A673 (cell line): ENCODE measurements around the gene MVB12B. TPM values are rescaled to one million over a fixed set of nuclear protein-coding genes. Genes with fewer than 3 reads are reported as not detected.
A peak's percentile ranks its signal among the peaks of the same experiment; 100 is the strongest.

Source experiments
- BruUV-seq: library from RNA; stranded (reverse); fragments of 400-500 nt; replicated peaks from 2 replicates; lab custom pipeline; 2021; lab: Mats Ljungman, UMichigan
- CTCF ChIA-PET: fragments of 300-600 bp; sonication (Branson Sonifier 250); formaldehyde crosslinking; loops from one replicate; lab custom pipeline; 2022; ENCODE audit warnings: antibody characterized with exemption; lab: Charles Lee
- POLR2A ChIA-PET: fragments of 300-600 bp; sonication (Branson Sonifier 250); formaldehyde crosslinking; loops from one replicate; lab custom pipeline; 2022; ENCODE audit warnings: antibody characterized with exemption; ENCODE audit not compliant: low non-redundant PET; lab: Charles Lee
- DNase-seq: peaks from one replicate; pipeline ENCODE4 v3.0.0-alpha.2; 2015; ENCODE audit warnings: low spot score
- H3K27ac ChIP-seq: fragments of 200-600 bp; sonication (generic); 2 replicates; pipeline ENCODE4 v1.5.1; 2016; ENCODE audit warnings: mixed run types, low read depth, mild to moderate bottlenecking, mixed read lengths, antibody characterized with exemption, low read length; ENCODE audit not compliant: poor library complexity, severe bottlenecking
- H3K27me3 ChIP-seq: fragments of 200-600 bp; sonication (generic); replicated peaks from 2 replicates; pipeline ENCODE4 v1.6.1; 2017; ENCODE audit warnings: mixed run types, low read depth, mild to moderate bottlenecking, mixed read lengths, antibody characterized with exemption, low read length; ENCODE audit not compliant: insufficient read depth, poor library complexity
- H3K36me3 ChIP-seq: fragments of 200-600 bp; sonication (generic); 2 replicates; pipeline ENCODE4 v1.6.1; 2016; ENCODE audit warnings: mixed run types, mild to moderate bottlenecking, mixed read lengths, antibody characterized with exemption, low read length; ENCODE audit not compliant: insufficient read depth, poor library complexity, severe bottlenecking
- H3K4me1 ChIP-seq: fragments of 200-600 bp; sonication (generic); 2 replicates; pipeline ENCODE4 v1.6.1; 2017; ENCODE audit warnings: mixed run types, mild to moderate bottlenecking, mixed read lengths, antibody characterized with exemption, low read length; ENCODE audit not compliant: insufficient read depth, poor library complexity, severe bottlenecking
- H3K4me3 ChIP-seq: fragments of 200-600 bp; sonication (generic); 2 replicates; pipeline ENCODE4 v1.5.1; 2016; ENCODE audit warnings: low read depth, mixed run types, mild to moderate bottlenecking, mixed read lengths, low read length; ENCODE audit not compliant: poor library complexity, severe bottlenecking
- H3K9me3 ChIP-seq: fragments of 200-600 bp; sonication (generic); 2 replicates; pipeline ENCODE4 v1.6.1; 2016; ENCODE audit warnings: mixed run types, low read depth, mild to moderate bottlenecking, mixed read lengths, antibody characterized with exemption, low read length; ENCODE audit not compliant: poor library complexity, severe bottlenecking
- EZH2 ChIP-seq: fragments of 200-600 bp; sonication (generic); IDR thresholded peaks from 2 replicates; pipeline ENCODE4 v1.6.1; 2017; ENCODE audit warnings: borderline replicate concordance, low read depth, mild to moderate bottlenecking, mixed read lengths, antibody characterized with exemption, low read length; ENCODE audit not compliant: poor library complexity, severe bottlenecking
- intact Hi-C: fragments of 100-400 bp; cut with micrococcal nuclease; formaldehyde crosslinking; loops from one replicate; pipeline ENCODE4 v1.10.0; 2022; ENCODE audit not compliant: unreplicated experiment
- total RNA-seq: library from RNA; stranded (reverse); gene quantifications from 2 replicates; pipeline ENCODE4 v1.2.3, GENCODE V29; 2021
- TF ChIP-seq, protein P1 (sequence below): fragments of 300-800, 200-600 bp; sonication (generic); conservative IDR thresholded peaks from 2 replicates; pipeline ENCODE4 v1.5.1; 2017; ENCODE audit warnings: low read depth, mild to moderate bottlenecking, antibody characterized with exemption, low read length, moderate library complexity, mixed read lengths

MVB12B gene
- total RNA-seq, 1 experiment from 2014 or later, result 12.3 TPM

DNA sequence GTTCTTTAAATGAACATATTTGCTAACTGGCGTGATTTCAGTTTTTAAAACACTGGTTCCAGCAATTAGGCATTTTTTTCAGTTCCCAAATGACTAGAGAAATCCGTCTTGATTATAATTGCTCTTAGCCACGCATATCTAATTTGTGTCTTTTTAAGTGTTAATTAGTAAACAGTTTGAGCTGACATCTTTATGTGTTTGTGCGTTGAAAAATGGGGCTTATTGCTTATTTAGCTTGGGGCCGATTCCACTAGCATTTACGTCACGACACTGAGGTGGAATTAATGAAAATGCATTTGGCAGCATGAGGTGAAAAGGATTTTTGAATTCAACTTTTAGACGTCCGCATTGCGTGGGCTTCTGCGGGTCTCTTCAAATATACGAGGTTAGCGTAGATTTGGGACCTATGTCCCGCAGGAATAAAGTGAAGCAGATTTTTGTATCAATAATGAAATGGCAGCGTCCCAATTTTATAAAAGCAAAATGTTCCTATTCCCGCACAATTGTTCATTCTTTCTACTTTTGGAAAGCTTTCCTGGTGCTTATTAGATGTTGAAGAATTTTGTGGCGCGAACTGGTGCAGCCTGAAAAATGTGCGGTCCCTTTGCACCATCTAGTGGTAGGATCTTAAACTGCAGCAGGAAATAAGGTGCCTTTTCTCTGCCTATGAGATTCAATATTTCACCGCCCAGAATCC, 164.4 kb downstream of the MVB12B start:
- BruUV-seq, result no TSS peak
- DNase-seq, result peak; percentile 75
- TF ChIP-seq, protein P1, sequence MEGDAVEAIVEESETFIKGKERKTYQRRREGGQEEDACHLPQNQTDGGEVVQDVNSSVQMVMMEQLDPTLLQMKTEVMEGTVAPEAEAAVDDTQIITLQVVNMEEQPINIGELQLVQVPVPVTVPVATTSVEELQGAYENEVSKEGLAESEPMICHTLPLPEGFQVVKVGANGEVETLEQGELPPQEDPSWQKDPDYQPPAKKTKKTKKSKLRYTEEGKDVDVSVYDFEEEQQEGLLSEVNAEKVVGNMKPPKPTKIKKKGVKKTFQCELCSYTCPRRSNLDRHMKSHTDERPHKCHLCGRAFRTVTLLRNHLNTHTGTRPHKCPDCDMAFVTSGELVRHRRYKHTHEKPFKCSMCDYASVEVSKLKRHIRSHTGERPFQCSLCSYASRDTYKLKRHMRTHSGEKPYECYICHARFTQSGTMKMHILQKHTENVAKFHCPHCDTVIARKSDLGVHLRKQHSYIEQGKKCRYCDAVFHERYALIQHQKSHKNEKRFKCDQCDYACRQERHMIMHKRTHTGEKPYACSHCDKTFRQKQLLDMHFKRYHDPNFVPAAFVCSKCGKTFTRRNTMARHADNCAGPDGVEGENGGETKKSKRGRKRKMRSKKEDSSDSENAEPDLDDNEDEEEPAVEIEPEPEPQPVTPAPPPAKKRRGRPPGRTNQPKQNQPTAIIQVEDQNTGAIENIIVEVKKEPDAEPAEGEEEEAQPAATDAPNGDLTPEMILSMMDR, result peak; percentile 89
- no peak for TF ChIP-seq EZH2
- no peaks in the 10 kb centered on the region for H3K36me3 ChIP-seq
- intact Hi-C loops, result loop anchor here (2.0 to 10.0 kb wide), 5 partner anchors 94 to 1079 kb away; no protein-coding TSS in a partner anchor
- CTCF ChIA-PET, result interaction anchor here (0.7 to 1.8 kb wide), 4 partner anchors 92 to 1084 kb away, joined by 3 to 4 read pairs (median 4); no protein-coding TSS in a partner anchor
- H3K4me3 ChIP-seq, result no peak overlapping the region
- POLR2A ChIA-PET, result no interaction called here
- H3K27ac ChIP-seq, result no peak overlapping the region
- H3K4me1 ChIP-seq, result no peaks in the 10 kb centered on the region
- no peaks in the 10 kb centered on the region for H3K27me3 ChIP-seq
- H3K9me3 ChIP-seq, result no peaks in the 10 kb centered on the region

DNA sequence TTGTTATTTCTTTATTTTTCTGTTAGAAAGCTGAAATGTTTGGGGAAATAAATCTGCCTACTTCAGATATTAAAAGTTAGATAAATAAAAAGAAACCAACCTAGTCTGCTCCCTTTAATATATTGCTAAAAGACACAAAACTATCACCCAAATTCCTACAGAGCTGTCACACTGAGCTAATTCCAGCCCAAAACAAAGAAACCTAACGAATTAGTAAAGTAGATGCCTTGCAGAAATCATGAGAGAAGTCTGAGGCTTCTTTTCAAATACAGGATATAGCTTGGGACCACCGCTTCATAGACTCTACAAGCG, 164.9 kb downstream of the MVB12B start:
- CTCF ChIA-PET, result interaction anchor here (0.7 to 1.8 kb wide), 4 partner anchors 93 to 1085 kb away, joined by 3 to 4 read pairs (median 4); no protein-coding TSS in a partner anchor
- H3K36me3 ChIP-seq, result no peaks in the 10 kb centered on the region
- no peaks in the 10 kb centered on the region for H3K4me1 ChIP-seq
- intact Hi-C loops, result loop anchor here (2.0 to 10.0 kb wide), 5 partner anchors 94 to 1079 kb away; no protein-coding TSS in a partner anchor
- no peak for DNase-seq
- no peak for TF ChIP-seq EZH2
- TF ChIP-seq, protein P1, result no peak
- BruUV-seq, result no TSS peak
- POLR2A ChIA-PET, result no interaction called here
- no peak overlapping the region for H3K27ac ChIP-seq
- no peak overlapping the region for H3K4me3 ChIP-seq
- H3K27me3 ChIP-seq, result no peaks in the 10 kb centered on the region
- H3K9me3 ChIP-seq, result no peaks in the 10 kb centered on the region

DNA sequence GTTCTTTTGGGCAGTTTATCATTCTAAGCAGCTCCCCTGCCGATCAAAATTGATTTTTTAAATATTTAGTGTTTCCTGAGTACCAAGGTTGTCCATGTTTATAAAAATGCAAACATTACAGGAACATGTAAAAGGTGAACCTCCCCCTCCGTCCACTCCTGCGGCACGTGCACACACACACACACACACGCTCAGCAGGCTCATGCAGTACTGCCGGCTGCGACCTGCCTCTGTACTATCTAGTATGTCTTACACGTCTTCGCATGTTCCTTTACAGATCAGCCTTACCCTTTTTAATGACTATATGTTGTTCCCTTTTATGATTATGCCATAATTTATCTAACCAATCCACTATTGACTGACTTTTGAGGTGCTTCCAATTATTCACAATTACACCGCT, 165.3 kb downstream of the MVB12B start:
- no peaks in the 10 kb centered on the region for H3K27me3 ChIP-seq
- TF ChIP-seq, protein P1, result no peak
- no peak for TF ChIP-seq EZH2
- no peak for DNase-seq
- H3K36me3 ChIP-seq, result no peaks in the 10 kb centered on the region
- ChIA-PET POLR2A (no interaction called here), CTCF (interaction anchor here (0.8 to 1.8 kb wide), 3 partner anchors 93 to 1084 kb away, joined by 3 to 4 read pairs (median 4); no protein-coding TSS in a partner anchor)
- no TSS peak for BruUV-seq
- H3K4me1 ChIP-seq, result no peaks in the 10 kb centered on the region
- intact Hi-C loops, result loop anchor here (2.0 to 10.0 kb wide), 5 partner anchors 95 to 1080 kb away; no protein-coding TSS in a partner anchor
- no peak overlapping the region for H3K4me3 ChIP-seq
- H3K27ac ChIP-seq, result no peak overlapping the region
- H3K9me3 ChIP-seq, result no peaks in the 10 kb centered on the region
